Stimulated activated CD8-positive, alpha-beta memory T cell treated with anti-CD3 and anti-CD28 coated beads, Interleukin-7, amount 100 ng/mL, for 24 hours (primary cell): ENCODE data around the gene IGF2BP3.
"Not testable (repeated sequence)": the region's sequence is repeated elsewhere in the genome, so short reads cannot be mapped to it uniquely, and the experiment has no call there.

Source experiments
- DNase-seq: peaks from one replicate; pipeline ENCODE4 v3.0.0-alpha.2; 2020; ENCODE audit warnings: low read depth

Gene IGF2BP3

DNA sequence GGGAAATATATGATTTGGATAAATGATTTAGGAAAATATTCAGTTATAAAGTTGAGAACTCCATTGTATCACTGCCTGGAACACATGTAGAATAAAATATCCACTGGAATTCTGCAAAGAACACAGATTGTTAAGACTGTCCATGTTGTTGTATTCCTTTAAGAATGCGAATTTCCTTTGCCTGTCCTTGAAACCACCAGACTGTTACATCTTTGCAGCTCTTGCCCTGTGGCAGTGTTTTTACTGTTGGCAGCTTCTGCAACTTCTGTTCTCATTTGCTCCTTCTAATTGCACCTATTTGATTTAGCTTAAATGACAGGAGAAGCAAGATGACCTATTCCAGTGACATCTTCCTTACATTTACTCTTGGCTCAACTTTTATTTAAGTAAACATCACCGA, 131.4 kb downstream of the IGF2BP3 start:
- no peak for DNase-seq

- DNase-seq, result no peak
Measured at GRCh38 chr7:23338439-23338838, 131.9 kb downstream of the IGF2BP3 start.

DNA sequence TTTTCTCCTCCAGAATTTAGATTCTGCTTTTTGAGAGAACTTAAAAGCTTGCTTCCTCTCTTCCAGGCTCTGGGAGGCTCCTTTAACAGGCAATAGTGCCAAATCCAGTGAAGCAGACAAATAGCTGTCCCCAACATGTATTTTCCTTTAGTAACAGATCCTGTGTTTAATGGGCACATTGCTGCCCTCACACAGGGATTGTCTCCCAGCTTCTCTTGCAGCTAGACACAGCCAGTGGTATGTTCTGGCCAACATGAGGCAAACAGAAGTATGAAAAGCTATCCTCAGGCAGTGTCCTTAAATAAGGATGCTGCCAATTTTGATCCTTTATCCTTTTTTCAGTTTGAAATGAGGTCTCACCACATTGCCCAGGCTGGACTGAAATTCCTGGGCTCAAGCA, 132.9 kb downstream of the IGF2BP3 start:
- no peak for DNase-seq

DNA sequence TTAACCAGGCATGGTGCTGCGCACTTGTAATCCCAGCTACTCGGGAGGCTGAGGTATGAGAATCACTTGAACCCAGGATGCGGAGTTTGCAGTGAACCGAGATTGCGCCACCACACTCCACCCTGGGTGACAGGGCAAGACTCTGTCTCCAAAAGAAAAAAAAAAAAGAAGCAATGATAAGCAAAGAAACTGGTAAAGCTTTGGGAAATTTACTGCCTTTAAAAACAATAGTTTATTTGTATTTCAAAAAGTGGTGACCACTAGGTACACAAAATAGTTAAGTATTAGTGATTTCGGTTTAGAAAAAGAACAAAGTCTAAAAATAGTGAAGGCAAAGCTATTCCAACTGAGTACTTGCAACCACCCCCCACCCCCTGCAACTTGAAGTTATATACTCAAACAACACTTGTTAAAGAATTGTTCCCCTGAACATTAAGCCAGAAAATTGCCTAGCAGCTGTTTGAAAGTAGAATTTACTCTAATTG, 133.4 kb downstream of the IGF2BP3 start:
- DNase-seq, result no peak

DNA sequence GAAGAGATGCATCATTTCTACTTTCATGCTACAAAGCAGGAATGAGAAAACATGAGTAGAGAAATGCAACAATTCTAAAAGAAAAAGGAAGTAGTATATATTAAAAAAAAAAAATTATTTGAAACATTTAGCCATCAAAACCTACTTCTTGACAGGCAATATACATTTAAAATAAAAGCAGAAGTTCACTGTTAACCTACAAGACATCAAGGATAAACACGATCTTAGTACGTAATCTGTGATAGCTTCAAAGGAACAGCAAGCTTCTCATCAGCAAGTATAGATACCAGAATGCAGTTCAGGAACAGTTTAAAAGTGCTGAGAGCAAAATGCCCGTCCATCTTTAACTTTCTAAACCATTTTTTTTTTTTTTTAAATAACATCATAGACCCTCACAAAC, 134.2 kb downstream of the IGF2BP3 start:
- DNase-seq, result no peak

DNA sequence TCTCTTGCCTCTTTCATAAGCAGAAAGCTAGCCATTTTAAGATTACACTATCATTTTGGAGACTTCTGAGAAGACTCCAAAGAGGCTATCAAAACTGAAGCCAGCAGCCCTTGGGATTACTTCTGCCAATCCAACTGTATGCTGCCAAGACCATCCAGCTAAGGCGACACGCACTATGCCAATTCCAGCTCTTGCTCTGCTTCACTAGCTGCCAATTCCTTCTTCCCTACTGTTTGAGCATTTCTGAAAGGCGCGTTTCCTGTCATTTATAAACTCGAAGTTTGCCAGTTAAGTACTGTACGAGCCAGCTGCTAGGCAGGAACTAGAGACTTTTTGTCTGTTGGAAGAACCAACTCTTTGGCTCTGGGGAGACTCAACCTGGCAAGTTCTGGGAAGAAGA, 134.7 kb downstream of the IGF2BP3 start:
- no peak for DNase-seq

GRCh38 chr7:23335136-23335535, 135.2 kb downstream of the IGF2BP3 start:
- no peak for DNase-seq

DNA sequence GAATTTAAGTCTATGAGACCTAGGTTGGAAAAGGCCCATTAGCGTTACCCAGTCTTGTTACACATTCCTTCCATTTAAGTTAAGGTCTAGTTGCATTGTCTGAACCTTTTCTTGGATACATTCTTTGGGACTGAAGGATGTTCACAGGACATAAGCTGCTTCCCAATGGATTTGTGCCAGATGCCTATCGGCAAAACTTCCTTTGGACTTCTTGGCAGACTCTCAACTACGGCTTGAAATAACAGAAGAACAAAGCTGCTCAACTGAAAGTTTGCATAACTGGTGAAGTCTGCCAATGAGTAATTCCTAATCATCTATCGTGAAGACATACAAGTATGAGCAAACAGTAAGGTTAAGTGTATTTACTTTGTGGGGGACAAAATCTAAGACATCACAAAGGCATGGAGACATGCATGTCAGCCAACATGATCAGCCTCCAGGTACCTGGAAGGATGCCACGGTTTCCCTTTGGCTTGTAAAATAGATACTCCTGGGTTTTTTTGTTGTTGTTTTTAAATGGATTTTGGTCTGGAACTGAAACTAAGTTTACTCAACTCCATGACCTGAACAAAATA, 135.7 kb downstream of the IGF2BP3 start:
- DNase-seq, result no peak

DNA sequence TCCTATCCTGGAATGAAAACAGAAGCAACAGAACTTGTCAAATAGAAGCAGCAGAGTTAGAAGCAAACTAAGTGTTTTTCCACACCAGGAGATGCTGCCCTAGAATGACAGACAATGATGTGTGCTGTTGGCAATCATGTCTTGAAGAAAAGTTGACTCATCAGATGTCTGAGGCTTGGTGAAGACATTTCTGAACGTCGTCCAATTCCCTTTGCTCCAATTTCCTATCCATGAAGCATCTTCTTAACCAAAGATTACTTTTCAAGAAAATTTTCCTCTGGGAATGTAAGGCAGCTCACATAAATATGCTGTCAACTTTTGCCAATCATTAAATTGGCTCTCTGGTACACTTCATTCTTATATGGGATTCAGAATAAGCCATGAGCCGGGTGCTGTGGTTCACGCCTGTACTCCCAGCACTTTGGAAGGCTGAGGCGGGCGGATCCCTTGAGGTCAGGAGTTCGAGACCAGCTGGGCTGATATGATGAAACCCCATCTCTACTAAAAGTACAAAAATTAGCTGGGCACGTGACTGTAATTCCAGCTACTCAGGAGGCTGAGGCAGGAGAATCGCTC, 136.5 kb downstream of the IGF2BP3 start:
- no peak for DNase-seq

DNA sequence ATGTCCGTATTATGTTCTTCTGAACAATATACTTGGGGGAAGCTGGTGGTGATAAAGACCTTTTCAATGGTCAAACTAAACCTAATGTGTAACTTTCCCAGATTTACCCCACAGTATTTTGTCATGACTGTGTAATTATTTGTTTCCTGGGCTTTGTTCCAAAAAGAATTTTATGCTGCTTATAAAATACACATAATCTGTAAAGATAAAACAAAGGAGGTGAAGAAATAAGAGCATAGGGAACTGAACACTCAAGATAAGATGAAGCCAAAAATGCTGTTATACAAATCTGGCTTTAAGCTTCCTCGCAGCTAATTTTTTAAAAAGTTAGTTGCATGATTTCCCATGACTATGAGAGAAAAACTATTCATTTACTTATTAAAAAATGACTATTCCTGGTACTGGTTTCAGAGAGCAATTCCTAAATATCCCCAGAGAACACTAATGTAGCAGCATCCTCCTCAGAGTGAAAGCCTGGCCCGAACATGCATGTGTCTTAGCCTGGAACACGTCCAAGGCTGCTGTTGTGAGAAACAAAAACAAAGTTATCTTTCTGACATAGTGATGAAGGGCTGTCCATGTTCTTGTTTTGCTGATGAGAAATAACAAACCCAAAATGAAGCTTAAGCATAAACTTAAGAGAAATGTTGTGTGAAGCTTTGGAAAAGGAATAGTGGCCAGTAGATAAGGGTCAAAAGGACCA, 137.2 kb downstream of the IGF2BP3 start:
- no peak for DNase-seq

DNA sequence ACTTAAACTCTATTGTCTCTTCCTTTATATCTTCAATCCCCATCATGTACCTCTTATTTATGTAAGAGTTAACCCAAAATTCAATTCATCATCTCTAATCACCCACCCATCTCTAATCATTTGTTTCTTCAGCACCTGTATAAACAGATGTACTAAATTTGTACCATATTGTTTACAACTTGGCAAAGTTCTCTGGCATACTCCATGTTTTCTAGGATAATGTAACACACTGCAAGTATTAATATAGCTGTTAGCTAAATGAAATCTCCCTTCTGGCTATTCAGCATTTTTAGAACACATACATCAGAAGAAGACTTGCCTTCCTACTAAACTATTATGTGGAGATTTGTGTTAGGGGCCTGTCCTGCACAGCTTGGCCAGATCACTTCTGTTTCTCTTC, 138.1 kb downstream of the IGF2BP3 start:
- DNase-seq, result no peak

DNA sequence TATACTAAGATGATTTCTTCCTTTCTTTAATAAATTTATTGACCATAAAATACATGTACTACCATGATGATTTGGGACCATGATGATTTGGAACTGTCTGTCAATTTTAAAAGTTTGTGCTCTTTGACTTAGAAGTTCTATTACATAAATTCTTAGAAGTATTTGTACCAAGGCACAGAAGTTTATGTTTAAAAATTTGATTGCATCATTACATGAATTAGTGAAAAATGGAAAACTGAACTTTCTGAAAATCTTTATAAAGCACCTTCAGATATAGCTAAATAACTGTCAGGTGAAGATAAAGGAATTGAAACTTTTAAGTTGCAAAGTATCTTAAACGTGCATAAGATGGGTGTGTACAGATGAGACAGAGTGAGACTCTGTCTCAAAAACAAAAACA, 139.2 kb downstream of the IGF2BP3 start:
- DNase-seq, result no peak

- DNase-seq, result no peak
Measured at GRCh38 chr7:23315366-23315765, 154.9 kb downstream of the IGF2BP3 start.

DNA sequence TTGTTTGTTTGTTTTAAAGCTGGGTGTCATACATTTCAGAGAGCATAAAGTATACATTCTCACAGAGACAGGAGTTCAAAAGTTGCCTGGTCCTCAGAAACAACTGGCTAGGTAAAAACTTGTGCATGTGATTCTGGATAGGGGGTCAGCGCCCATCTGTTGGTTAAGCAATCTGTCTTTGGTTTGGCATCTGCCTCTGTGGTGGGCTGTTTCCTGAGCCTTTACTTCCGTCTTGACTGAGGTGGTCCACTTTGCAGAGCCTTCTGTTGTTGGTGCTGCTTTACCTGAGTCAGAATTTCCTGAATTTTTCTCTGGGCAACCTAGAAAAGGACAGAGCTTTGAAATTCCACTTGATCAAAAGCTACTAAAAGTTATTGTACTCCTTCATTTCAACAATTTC, 158.2 kb downstream of the IGF2BP3 start:
- not testable (repeated sequence) for DNase-seq

GRCh38 chr7:23308754-23309153, 161.5 kb downstream of the IGF2BP3 start:
- no peak for DNase-seq

GRCh38 chr7:23306936-23307521, 163.3 kb downstream of the IGF2BP3 start:
- DNase-seq, result no peak

GRCh38 chr7:23299770-23300300, 170.5 kb downstream of the IGF2BP3 start:
- no peak for DNase-seq

- DNase-seq, result peak; percentile 95
Measured at GRCh38 chr7:23298885-23299769, 171.2 kb downstream of the IGF2BP3 start, which contains the start of gene MALSU1. MALSU1 (plus strand) TSS chr7:23299339; CDS start chr7:23299353, 14 bp downstream.

DNA sequence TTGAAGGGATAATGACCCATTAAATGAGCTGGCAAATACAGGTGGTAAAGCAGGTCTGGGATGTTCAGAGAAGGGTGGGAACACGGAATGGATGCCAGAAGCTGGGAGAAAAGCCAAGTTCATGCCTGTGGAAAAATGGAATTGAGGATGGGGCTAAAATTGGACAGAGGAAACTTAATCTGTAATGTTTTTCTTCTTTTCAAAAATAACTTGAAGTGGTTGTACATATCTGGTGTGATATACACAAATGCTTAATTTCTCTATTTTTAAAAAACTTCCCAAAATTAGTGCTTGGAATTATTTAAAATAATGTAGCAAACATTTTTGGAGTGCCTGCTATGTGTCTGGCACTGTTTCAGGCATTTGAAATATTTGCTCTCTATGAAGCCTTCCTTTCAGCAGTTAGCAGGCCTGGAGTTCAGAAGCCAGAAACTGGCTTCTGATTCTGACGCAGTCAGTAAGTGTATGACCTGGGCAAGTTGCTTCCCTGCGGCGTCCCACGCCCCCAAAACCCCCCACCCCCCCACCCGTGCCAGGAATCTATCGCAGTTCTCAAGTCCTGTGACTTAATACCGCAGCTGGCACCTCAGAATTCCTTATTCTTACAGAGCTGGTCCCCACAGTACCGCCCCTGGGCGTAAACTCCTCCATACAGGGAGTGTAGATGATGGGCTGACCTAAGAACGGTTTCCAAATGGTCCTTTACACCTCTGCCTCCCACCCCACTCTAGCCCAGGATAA, 172.0 kb downstream of the IGF2BP3 start:
- no peak for DNase-seq

GRCh38 chr7:23295401-23295697, 174.9 kb downstream of the IGF2BP3 start:
- DNase-seq, result no peak
